Measurements from ENCODE around the gene STAMBPL1.
"Not testable (repeated sequence)": the region's sequence is repeated elsewhere in the genome, so short reads cannot be mapped to it uniquely, and the experiment has no call there.

The STAMBPL1 gene

DNA sequence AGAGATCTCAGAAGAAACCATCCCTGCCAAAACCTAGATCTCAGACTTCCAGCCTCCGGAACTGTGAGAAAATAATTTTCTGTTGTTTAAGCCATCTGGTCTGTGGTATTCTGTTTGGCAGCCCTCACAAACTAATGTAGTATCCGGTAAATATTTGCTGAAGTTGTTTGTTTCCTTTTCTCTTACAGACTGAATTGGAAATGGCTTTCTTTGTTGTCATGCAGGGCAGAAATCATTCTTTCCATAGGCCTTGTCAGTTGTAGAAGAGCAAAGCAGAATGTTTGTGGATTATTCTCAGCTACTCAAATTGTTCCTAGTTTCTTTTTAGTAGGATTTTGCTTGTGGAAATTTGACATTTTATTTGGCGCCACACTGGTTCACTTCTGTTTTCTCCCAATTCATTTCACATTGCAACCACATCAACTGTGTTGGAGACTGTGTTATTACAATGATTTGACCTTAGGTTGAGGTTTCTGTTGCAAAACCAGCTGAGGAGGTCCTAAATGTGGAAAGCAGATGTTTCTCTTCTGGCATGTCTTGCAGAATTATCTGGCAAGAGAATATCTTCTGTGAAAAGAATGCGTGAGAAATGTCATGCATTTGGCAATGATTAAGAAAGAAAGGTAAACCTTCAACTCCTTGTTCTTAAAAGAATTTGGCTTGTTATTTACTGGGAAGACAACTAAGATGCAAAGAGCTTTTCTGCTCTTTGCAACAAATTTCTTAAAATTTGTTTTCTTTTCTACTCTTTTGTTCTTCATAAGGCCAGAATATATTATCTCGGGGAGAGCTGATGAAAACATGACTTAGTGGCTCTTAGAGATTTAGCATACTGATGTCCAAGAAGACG, 46.7 kb downstream of the STAMBPL1 start:
- DNase-seq = peak in 1 of 2 experiments; percentile 56

DNA sequence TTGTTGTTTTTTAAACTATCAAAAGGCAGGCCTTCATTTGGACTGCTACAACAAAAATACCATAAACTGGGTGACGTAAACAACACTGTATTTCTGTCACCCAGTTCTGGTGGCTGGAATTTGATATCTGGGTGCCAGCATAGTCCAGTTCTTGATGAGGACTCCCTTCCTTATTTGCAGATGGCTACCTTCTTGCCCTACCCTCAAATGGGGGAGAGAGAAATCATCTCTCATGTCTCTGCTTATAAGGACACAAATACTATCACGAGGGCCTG, 47.3 kb downstream of the STAMBPL1 start:
- no peak for DNase-seq

- DNase-seq = no peak
Observed at GRCh38 chr10:88928254-88928653, 48.2 kb downstream of the STAMBPL1 start.

DNA sequence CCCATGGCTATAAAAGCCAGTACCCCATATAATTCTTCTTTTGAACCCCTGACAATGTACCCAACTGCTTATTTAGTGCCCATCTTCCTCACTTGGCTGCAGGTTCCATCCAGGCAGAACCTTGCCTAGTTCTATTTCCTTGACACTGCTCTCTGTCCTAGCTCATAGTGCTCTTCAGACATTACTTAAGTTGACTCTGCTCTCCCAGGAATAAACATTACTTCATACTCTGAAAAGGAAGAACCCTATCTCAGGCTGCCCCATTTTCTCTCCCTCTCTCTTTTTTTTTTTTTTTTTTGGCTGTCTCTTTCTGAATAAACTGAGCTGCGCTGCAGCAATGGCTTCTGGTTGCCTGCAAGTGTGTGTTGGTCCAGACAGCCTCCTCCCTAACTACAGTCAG, 51.5 kb downstream of the STAMBPL1 start:
- no peak for DNase-seq

DNA sequence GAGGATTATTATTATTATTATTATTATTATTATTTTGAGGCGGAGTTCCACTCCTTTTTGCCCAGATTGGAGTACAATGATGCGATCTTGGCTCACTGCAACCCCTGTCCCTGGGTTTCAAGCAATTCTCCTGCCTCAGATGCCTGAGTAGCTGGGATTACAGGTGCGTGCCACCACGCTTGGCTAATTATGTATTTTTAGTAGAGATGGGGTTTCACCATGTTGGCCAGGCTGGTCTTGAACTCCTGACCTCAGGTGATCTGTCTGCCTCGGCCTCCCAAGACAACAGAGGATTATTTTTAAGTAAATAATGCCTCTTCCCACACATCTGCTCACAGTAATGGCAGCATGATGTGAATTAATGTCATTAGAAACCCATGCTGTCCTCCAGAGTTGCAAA, 52.0 kb downstream of the STAMBPL1 start:
- DNase-seq = not testable (repeated sequence)

DNA sequence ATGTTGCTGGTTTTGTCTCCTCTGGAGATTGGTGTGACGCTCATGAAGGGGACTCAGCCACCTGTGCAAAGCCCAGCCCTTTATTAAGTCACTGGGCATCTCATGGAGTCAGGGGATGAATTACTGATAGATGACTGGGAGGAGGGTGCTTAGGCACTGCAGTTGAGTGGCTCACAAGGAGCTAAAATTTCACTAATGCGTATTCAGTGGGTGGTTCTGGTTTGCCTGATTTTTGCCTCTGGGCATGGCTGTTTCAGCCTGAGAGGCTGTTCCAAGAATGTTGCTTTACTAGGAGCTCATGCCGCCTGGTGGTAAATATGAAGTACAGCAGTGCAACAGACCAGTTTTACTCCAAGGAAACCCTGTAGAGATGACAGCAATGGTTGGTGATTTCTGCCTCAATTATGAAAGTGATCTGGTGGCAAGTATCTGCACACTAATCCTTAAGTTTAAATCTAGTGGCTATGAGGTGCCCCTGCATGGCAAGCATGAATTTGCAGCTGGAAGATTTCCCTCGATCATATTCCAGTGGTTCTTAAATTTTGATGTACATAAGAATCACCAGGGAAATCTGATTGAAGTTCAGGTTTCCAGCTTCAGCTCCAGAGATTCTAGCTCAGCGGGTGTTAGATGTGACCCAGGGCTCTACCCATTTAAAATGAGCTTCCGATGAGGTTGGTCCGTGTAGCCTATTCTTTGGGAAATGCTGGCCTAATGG, 52.7 kb downstream of the STAMBPL1 start:
- peak in 1 of 2 experiments; percentile 63 for DNase-seq

GRCh38 chr10:88933564-88933963, 53.5 kb downstream of the STAMBPL1 start:
- no peak for DNase-seq

DNA sequence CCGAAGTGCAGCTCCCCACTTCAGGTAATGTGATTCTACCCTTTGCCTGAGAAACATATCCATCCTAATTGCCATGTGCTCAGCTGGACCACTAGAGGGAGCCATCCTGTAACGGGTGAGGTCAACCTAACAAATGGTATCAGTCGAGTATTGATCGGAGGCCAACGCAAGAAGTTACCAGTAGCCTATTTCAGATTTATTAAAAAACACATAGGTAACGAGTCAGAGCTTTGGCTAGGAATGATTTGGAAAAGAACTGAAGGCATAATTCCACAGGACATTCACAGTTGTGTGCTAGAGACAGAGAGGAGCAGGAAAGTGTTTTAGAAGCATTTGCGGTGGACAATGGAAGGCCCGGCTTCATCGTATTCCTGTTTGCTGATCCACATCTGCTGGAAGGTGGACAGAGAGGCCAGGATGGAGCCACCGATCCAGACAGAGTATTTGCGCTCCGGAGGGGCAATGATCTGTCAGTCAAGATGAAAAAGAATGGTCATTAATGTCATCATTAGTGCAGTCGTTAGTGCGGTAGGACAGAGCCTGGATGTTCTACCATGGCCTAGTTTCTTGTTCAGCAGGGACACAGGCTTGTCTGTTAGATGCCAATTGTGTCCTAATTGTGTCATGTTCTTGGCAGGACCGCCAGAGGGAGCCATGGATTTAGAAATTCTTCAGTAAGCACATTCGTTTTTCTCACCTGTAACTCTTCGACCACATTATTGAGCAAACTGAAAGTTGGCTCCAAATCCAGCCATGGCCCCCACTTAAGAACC, 55.0 kb downstream of the STAMBPL1 start:
- DNase-seq = peak; percentile 18 to 76

GRCh38 chr10:88936656-88937055, 56.6 kb downstream of the STAMBPL1 start:
- no peak for DNase-seq

DNA sequence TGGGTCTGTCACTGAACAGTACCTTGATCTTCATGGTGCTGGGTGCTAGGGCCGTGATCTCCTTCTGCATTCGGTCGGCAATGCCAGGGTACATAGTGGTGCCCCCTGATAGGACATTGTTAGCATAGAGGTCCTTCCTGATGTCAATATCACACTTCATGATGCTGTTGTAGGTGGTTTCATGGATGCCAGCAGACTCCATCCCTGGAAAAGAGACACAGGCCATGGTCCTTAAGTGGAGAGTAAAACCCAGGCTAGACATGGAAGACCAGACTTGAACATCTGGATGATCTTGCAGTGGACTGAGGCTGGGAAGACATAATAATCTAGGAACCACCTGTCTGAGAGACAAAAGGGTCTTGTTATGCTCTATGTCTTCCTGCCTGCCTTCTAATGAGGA, 58.0 kb downstream of the STAMBPL1 start:
- no peak for DNase-seq

- DNase-seq = no peak
Observed at GRCh38 chr10:88938938-88939337, 58.9 kb downstream of the STAMBPL1 start.

DNA sequence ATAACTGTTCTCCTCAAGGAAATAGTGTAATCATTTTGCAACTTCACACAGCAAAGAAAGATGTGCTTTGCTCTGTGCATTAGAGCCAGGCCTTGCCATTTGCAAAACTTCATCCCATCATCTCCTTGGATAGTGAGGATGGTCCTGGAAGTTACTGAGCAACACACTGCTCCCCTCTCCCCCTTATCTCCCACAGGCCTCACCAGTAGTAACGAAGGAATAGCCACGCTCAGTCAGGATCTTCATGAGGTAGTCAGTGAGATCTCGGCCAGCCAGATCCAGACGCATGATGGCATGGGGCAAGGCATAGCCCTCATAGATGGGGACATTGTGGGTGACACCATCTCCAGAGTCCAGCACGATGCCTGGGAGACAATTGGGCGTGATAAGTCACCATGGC, 61.0 kb downstream of the STAMBPL1 start:
- DNase-seq = no peak

- no peak for DNase-seq
Observed at GRCh38 chr10:88943778-88944177, 63.7 kb downstream of the STAMBPL1 start.

GRCh38 chr10:88944813-88945212, 64.8 kb downstream of the STAMBPL1 start:
- DNase-seq = no peak

DNA sequence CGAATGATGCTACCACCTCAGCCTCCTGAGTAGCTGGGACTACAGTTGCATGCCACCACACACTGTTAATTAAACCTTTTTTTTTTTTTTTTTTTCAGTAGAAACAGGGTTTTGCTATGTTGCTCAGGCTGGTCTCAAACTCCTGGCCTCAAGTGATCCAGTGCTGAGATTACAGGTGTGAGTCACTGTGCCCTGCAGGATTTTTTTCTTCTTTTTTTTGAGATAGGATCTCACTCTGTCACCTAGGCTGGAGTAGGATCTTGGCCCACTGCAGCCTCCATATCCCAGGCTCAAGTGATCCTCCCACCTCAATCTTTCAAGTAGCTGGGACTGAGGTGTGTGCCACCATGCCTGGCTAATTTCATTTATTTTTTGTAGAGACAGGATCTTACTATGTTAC, 66.2 kb downstream of the STAMBPL1 start:
- no peak for DNase-seq

DNA sequence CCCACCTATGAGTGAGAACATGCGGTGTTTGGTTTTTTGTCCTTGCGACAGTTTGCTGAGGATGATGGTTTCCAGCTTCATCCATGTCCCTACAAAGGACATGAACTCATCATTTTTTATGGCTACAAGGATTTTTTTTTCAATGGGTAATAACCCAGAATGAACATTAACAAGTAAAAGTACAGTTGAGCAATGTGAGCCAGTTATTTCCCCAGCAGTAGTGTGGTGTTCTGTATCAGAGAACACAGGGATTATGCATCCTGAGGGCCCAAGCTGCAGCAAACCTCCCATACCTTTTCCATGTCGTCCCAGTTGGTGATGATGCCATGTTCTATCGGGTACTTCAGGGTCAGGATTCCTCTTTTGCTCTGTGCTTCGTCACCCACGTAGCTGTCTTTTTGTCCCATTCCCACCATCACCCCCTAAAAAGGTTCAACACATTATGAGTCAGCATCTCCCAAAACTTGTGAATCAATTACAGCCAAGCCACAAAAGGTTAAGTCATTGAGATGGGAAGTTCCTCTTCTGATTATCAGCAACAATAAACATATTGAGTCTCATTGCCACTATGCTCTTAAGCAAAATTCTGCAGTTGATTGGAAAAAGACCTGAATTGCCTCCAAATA, 67.0 kb downstream of the STAMBPL1 start:
- no peak for DNase-seq

DNA sequence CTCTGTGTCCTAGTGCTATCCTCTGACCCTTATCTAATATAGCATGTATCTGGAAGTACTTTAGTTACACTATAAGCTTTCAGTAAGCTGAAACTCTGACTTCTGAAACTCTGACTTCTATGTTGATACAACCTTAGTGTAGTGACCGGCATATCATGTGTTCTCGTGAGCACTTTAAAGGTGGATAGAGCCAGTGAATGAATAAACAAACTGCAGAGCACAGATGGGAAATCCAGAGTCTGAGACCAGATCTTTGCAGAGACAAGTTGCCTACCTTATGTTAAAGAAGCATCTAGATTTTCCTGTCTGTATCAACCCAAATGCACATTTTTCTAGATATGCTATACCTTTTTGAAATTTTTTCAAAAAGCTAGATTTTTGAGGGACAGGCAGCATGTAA, 69.0 kb downstream of the STAMBPL1 start:
- no peak for DNase-seq

GRCh38 chr10:88949912-88950837, 70.1 kb downstream of the STAMBPL1 start:
- no peak for DNase-seq

GRCh38 chr10:88952647-88953111, 72.6 kb downstream of the STAMBPL1 start, which contains the start of gene ACTA2:
ACTA2 (minus strand) TSS chr10:88952773; CDS start chr10:88948930, 3,843 bp downstream.
- peak; percentile 38 to 65 for DNase-seq

- no peak for DNase-seq
Observed at GRCh38 chr10:88953662-88954061, 73.6 kb downstream of the STAMBPL1 start.

- DNase-seq = no peak
Observed at GRCh38 chr10:88954458-88955083, 74.5 kb downstream of the STAMBPL1 start.
